HG03378 (cell line): Measurements from ENCODE around the gene HMGCLL1.

Source experiments
- ATAC-seq: cut with Tn5 transposase; IDR thresholded peaks from one replicate; pipeline ENCODE4 v1.9.1; 2021; ENCODE audit warnings: mild to moderate bottlenecking, moderate library complexity; ENCODE audit not compliant: unreplicated experiment

Gene HMGCLL1

DNA sequence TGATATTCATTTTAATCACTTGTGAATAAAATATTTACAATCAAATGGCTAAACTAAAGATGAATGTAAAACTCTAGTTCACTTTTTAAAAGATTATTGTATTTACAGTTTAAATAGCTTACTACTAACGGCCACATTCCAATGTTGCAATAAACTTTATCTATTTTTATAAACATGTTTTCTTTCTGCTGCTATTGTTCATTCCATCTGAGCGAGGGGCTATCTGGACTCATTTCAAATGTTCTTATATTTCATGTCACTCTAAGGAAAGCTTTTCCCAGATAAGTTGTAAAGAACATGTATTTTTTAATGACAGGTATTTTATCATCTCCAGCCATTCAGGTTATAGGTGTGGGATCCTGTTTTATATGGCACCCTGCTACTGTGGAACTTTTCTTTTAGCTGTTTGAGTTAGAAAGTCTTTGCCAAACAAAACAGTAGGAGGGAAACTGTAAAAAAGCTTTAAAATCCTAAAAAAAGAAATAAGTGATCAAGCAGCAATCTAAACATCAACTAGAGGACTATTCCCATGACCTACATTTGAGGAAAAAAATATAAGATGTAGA, 42.5 kb downstream of the HMGCLL1 start:
- no peak for ATAC-seq

DNA sequence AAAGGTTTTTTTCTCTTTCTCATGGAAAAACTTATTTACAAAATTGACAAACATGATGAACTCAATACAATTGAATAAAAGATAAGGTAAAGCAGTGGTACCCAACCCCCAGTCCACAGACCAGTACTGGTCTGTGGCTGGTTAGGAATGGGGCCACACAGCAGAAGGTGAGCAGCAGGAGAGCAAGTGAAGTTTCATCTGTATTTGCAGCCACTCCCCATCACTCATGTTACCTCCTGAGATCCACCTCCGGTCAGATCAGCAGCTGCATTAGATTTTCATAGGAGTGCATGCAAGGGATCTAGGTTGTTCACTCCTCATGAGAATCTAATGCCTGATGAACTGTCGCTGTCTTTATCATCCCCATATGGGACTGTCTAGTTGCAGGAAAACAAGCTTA, 47.5 kb downstream of the HMGCLL1 start:
- no peak for ATAC-seq

DNA sequence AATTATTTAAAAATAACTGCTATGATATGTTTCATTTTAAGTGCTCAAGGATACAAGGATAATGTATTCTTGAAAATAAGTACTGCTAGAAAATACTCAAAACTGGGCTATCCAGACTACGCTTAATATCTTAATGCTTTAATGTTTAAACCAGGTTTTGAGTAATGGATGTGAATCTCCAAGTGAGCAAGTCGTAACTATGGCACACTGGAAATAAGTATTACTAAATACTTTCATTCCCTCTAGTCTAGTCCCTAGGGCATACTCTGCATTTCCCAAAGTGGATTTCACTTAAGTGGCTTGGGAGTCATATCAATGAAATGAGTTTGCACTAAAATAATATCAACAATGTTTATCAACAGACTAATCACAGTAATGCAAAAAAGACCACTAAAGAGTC, 48.1 kb downstream of the HMGCLL1 start:
- no peak for ATAC-seq

DNA sequence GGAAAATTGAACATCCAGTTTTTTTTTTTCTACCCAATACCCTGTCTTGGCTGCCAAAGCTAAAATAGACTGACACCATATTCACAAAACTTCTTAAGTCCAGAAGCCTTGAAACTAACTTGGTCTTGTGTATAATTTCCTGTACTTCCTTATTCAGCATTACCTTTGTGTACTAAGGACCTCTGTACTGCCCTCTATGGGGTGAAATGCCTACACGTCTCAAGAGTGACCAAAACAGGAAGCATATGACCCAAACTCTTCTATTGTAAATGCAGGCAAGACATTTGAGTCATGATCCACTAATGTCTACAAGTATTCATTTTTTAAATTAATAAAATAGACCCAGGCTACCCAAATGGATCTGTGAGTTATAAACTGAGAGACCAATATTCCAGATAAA, 50.4 kb downstream of the HMGCLL1 start:
- ATAC-seq = no peak

- no peak for ATAC-seq
These were observed 54.6 kb downstream of the HMGCLL1 start for GRCh38 chr6:55524441-55524840.

GRCh38 chr6:55518529-55519060, 60.4 kb downstream of the HMGCLL1 start:
- no peak for ATAC-seq

GRCh38 chr6:55516736-55517135, 62.3 kb downstream of the HMGCLL1 start:
- no peak for ATAC-seq

GRCh38 chr6:55512904-55513303, 66.1 kb downstream of the HMGCLL1 start:
- ATAC-seq = no peak

DNA sequence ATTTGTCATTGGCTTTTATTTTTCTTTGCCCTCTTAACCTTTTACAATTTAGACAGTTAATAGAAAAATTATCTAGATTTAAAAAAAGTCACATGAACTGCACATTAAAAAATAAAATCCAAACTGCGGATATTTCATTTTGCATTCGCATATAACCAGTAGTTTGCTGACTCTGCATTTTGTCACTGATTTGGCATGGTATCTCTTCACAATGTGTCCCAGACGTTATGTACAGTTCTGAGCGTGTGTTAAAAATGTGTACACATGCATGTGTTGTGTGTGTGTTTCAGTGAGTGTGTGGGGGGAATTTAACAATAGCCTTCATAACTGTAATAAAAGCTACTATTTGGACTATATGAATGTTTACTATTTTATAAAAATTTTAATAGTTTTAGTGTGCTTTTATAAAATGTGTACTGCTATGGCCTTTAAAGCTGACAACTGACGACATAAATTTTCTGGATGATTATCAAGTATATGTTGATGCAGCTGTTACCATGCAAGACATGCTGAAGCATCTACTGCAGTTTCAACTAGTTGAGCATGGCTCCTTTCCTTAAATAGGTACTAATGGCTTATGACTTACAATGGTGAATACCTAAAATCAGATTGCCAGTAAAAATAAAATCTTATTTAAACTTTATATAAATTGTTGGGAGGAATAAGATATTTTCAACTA, 67.7 kb downstream of the HMGCLL1 start:
- no peak for ATAC-seq

DNA sequence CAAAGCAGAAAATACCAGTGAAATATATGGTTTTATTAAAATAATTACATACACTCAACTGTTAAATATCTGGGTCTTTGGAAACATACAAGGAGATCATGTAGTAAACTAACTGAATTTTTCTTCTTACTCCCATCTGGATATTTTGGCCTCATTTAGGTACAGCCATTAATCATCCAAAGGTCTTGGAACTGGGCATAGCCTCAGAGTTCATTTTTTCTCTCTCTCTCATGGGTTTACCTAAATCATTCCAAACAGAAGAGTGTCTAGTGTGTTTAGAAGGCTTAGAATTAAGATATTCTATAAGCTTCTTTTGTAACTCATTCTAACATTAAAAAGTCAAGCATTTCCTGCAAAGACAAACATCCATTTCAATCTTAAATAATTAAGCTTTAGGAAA, 79.4 kb downstream of the HMGCLL1 start:
- no peak for ATAC-seq

DNA sequence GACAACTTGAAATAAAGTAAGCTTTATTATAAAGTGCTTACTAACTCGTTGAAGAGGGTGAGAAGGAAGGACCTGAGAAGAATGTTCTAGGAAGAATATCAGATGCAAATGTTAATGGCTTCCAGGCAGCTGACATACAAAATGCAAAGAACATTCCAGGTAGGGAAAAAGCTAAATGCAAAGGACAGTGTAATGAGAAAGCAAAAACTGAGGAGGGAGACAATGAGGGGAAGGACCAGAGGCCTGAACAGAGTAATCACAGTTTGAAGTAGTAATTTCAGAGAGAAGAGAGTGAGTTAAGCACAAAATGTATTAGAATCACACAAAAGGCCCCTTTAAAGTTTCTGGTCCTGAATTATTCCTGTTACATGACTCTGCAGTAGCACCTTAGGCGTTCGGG, 81.3 kb downstream of the HMGCLL1 start:
- no peak for ATAC-seq

- ATAC-seq = no peak
These were observed 82.8 kb downstream of the HMGCLL1 start for GRCh38 chr6:55496201-55496600.

DNA sequence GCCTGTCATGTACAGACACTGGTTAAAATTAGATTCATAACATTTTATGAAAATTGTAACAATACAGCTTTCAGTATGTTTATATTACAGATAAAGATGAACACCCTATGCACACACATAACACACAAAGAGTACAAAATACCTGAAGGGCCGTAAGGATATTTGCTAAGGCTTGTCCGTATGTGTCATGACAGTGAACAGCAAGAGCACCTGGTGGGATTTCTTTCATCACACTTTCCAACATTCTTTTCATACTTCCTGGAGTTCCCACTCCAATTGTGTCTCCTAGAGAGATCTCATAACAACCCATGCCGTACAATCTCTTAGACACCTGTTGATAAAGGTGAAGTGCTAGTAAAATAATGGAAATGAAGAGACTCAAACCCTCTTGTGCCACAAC, 83.7 kb downstream of the HMGCLL1 start:
- ATAC-seq = no peak

GRCh38 chr6:55494411-55494810, 84.6 kb downstream of the HMGCLL1 start:
- ATAC-seq = no peak

GRCh38 chr6:55492259-55492658, 86.7 kb downstream of the HMGCLL1 start:
- no peak for ATAC-seq

GRCh38 chr6:55490871-55491270, 88.1 kb downstream of the HMGCLL1 start:
- ATAC-seq = no peak

DNA sequence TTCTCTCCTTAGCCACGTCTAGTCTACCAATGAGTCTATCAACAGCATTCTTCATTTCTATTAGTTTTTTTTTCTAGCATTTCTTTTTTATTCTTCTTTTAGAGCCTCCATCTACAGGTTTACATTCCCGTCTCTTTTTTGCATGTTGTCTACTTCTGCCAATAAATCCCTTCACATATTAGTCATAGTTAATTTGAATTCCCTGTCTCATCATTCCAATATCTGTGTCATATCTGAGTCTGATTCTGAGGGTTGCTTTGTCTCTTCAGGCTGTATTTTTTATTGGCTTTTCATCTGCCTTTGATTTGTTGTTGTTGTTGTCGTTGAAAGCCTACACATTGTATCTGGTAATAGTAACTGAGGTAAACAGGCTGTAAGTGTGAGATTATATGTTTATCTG, 104.6 kb downstream of the HMGCLL1 start:
- ATAC-seq = no peak

DNA sequence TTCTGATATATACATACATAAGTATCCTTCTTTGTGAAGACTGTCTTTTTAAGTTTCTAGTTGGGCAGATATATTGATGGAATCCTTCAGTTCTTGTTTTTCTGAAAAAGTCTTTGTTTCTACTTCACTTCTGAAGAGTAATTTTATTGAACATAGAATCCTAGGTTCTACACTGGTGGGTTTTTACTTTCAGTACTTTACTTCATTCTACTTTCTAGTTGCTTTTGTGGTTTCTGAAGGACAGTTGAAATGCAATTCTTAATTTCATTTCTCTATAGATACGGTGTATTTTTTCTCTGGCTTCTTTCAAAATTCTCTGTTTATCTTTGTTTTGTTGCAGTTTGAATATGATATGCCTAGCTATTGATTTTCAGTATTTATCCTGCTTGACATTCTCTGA, 105.3 kb downstream of the HMGCLL1 start:
- no peak for ATAC-seq

DNA sequence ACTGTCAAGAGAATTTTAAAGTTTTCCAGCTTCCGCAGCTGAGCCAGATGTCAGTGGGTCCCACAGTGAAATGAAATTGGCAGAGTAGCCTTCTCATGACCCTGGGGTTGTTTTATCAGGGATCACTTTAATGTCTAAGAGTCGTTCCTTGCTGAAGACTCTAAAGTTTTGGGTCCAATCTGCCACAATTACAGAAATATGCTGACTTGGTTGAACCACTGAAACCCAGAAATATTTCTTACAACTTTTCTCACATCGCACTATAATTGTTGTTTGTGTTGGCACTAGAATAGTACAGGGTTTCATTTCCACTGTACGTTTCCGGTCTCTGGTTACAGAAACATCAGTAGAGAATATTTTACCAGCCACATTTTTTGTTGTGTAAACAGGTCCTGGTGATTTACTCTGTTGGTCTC, 109.0 kb downstream of the HMGCLL1 start:
- ATAC-seq = no peak

DNA sequence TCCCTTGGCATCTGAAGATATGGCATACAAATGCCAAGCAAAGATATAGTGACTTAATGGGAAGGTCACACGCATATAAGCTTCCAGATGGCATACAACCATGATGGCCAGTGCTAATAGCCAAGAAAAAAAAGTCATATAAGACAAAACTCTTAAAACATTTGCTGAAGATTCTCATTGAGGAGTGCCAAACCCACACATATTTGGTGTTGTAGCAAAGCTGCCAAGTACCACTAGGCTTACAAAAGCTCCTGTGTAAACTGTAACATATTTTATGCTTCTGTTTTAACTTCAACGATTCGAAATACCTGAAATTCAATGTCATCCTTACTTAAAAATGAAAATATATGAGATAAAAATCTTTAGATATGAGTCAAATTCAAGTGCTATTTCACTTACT, 123.0 kb downstream of the HMGCLL1 start:
- ATAC-seq = no peak

GRCh38 chr6:55450005-55450404, 129.0 kb downstream of the HMGCLL1 start:
- no peak for ATAC-seq

DNA sequence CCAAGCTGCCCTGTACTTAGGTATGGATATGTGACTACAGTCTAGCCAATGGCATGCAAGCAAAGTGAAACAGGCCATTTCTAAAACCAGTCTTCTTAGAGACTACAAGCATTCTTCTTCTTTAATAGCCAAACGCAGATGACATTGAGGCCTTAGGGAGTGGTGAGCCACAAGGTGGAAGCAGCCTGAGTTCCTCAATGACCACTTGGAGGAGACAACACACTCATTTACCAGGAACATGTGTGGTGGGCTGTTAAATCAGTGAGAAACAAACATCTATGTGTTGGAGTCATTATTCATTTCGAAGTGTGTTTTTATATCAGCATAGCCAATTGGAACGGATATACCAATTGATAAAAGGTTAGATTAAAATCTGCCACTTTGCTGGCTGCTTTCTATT, 129.8 kb downstream of the HMGCLL1 start:
- no peak for ATAC-seq

GRCh38 chr6:55448451-55448850, 130.5 kb downstream of the HMGCLL1 start:
- no peak for ATAC-seq
